ENCODE results near the gene IWS1.

Gene IWS1

GRCh38 chr2:127567351-127567854 lies 41.1 kb upstream of the IWS1 start:
- H3K9me3 ChIP-seq (ENCODE audit: control insufficient read depth, insufficient read depth, low read length) = no peaks in the 10 kb centered on the region
- no peaks in the 10 kb centered on the region for H3K27me3 ChIP-seq (ENCODE audit: control insufficient read depth, insufficient read depth, low read length)
- H3K4me3 ChIP-seq (ENCODE audit: low read depth, low read length) = no peak overlapping the region
- no peak overlapping the region for H3K9ac ChIP-seq (ENCODE audit: low read depth, low read length)
- H3K4me1 ChIP-seq (ENCODE audit: control insufficient read depth, insufficient read depth, low read length) = no peaks in the 10 kb centered on the region
- no peaks in the 10 kb centered on the region for H3K36me3 ChIP-seq (ENCODE audit: control insufficient read depth, insufficient read depth, low read length)

GRCh38 chr2:127566576-127566975 lies 40.3 kb upstream of the IWS1 start:
- no peak overlapping the region for H3K9ac ChIP-seq (ENCODE audit: low read depth, low read length)

GRCh38 chr2:127566139-127566417 lies 39.8 kb upstream of the IWS1 start:
- no peaks in the 10 kb centered on the region for H3K36me3 ChIP-seq (ENCODE audit: control insufficient read depth, insufficient read depth, low read length)
- H3K4me3 ChIP-seq (ENCODE audit: low read depth, low read length) = no peak overlapping the region
- no peaks in the 10 kb centered on the region for H3K27me3 ChIP-seq (ENCODE audit: control insufficient read depth, insufficient read depth, low read length)
- H3K9me3 ChIP-seq (ENCODE audit: control insufficient read depth, insufficient read depth, low read length) = no peaks in the 10 kb centered on the region
- no peaks in the 10 kb centered on the region for H3K4me1 ChIP-seq (ENCODE audit: control insufficient read depth, insufficient read depth, low read length)
- no peak overlapping the region for H3K9ac ChIP-seq (ENCODE audit: low read depth, low read length)

More at GRCh38 chr2:127566576-127566975, 40.3 kb upstream of the IWS1 start:
- no peaks in the 10 kb centered on the region for H3K4me1 ChIP-seq (ENCODE audit: control insufficient read depth, insufficient read depth, low read length)
- no peaks in the 10 kb centered on the region for H3K9me3 ChIP-seq (ENCODE audit: control insufficient read depth, insufficient read depth, low read length)
- H3K36me3 ChIP-seq (ENCODE audit: control insufficient read depth, insufficient read depth, low read length) = no peaks in the 10 kb centered on the region
- no peaks in the 10 kb centered on the region for H3K27me3 ChIP-seq (ENCODE audit: control insufficient read depth, insufficient read depth, low read length)
- H3K4me3 ChIP-seq (ENCODE audit: low read depth, low read length) = no peak overlapping the region

GRCh38 chr2:127565261-127566138 lies 39.2 kb upstream of the IWS1 start:
- H3K27me3 ChIP-seq (ENCODE audit: control insufficient read depth, insufficient read depth, low read length) = no peaks in the 10 kb centered on the region
- no peak overlapping the region for H3K9ac ChIP-seq (ENCODE audit: low read depth, low read length)
- no peaks in the 10 kb centered on the region for H3K4me1 ChIP-seq (ENCODE audit: control insufficient read depth, insufficient read depth, low read length)
- H3K9me3 ChIP-seq (ENCODE audit: control insufficient read depth, insufficient read depth, low read length) = no peaks in the 10 kb centered on the region
- H3K4me3 ChIP-seq (ENCODE audit: low read depth, low read length) = no peak overlapping the region
- no peaks in the 10 kb centered on the region for H3K36me3 ChIP-seq (ENCODE audit: control insufficient read depth, insufficient read depth, low read length)

GRCh38 chr2:127564429-127565260 lies 38.4 kb upstream of the IWS1 start:
- H3K9me3 ChIP-seq (ENCODE audit: control insufficient read depth, insufficient read depth, low read length) = no peaks in the 10 kb centered on the region
- no peak overlapping the region for H3K4me3 ChIP-seq (ENCODE audit: low read depth, low read length)
- H3K27me3 ChIP-seq (ENCODE audit: control insufficient read depth, insufficient read depth, low read length) = no peaks in the 10 kb centered on the region
- peaks cover 2% of the 10 kb centered on the region for H3K4me1 ChIP-seq (ENCODE audit: control insufficient read depth, insufficient read depth, low read length)
- no peak overlapping the region for H3K9ac ChIP-seq (ENCODE audit: low read depth, low read length)
- no peaks in the 10 kb centered on the region for H3K36me3 ChIP-seq (ENCODE audit: control insufficient read depth, insufficient read depth, low read length)

- H3K9ac ChIP-seq (ENCODE audit: low read depth, low read length) = no peak overlapping the region
- H3K27me3 ChIP-seq (ENCODE audit: control insufficient read depth, insufficient read depth, low read length) = no peaks in the 10 kb centered on the region
- no peak overlapping the region for H3K4me3 ChIP-seq (ENCODE audit: low read depth, low read length)
- no peaks in the 10 kb centered on the region for H3K9me3 ChIP-seq (ENCODE audit: control insufficient read depth, insufficient read depth, low read length)
- H3K36me3 ChIP-seq (ENCODE audit: control insufficient read depth, insufficient read depth, low read length) = no peaks in the 10 kb centered on the region
- peaks cover 2% of the 10 kb centered on the region for H3K4me1 ChIP-seq (ENCODE audit: control insufficient read depth, insufficient read depth, low read length)
These were observed 37.5 kb upstream of the IWS1 start for GRCh38 chr2:127563458-127564428.

GRCh38 chr2:127562936-127563335 lies 36.6 kb upstream of the IWS1 start:
- no peak overlapping the region for H3K4me3 ChIP-seq (ENCODE audit: low read depth, low read length)
- peaks cover 2% of the 10 kb centered on the region for H3K4me1 ChIP-seq (ENCODE audit: control insufficient read depth, insufficient read depth, low read length)
- H3K36me3 ChIP-seq (ENCODE audit: control insufficient read depth, insufficient read depth, low read length) = no peaks in the 10 kb centered on the region
- no peaks in the 10 kb centered on the region for H3K27me3 ChIP-seq (ENCODE audit: control insufficient read depth, insufficient read depth, low read length)
- no peaks in the 10 kb centered on the region for H3K9me3 ChIP-seq (ENCODE audit: control insufficient read depth, insufficient read depth, low read length)
- no peak overlapping the region for H3K9ac ChIP-seq (ENCODE audit: low read depth, low read length)

GRCh38 chr2:127561371-127561770 lies 35.1 kb upstream of the IWS1 start:
- H3K4me3 ChIP-seq (ENCODE audit: low read depth, low read length) = no peak overlapping the region
- no peaks in the 10 kb centered on the region for H3K27me3 ChIP-seq (ENCODE audit: control insufficient read depth, insufficient read depth, low read length)
- H3K36me3 ChIP-seq (ENCODE audit: control insufficient read depth, insufficient read depth, low read length) = no peaks in the 10 kb centered on the region
- H3K9ac ChIP-seq (ENCODE audit: low read depth, low read length) = no peak overlapping the region
- H3K9me3 ChIP-seq (ENCODE audit: control insufficient read depth, insufficient read depth, low read length) = no peaks in the 10 kb centered on the region
- H3K4me1 ChIP-seq (ENCODE audit: control insufficient read depth, insufficient read depth, low read length) = peaks cover 2% of the 10 kb centered on the region

- Histone ChIP-seq H3K9me3 (ENCODE audit: control insufficient read depth, insufficient read depth, low read length) (no peaks in the 10 kb centered on the region), H3K9ac (ENCODE audit: low read depth, low read length) (no peak overlapping the region), H3K36me3 (ENCODE audit: control insufficient read depth, insufficient read depth, low read length) (no peaks in the 10 kb centered on the region), H3K4me1 (ENCODE audit: control insufficient read depth, insufficient read depth, low read length) (peaks cover 2% of the 10 kb centered on the region), H3K27me3 (ENCODE audit: control insufficient read depth, insufficient read depth, low read length) (no peaks in the 10 kb centered on the region), H3K4me3 (ENCODE audit: low read depth, low read length) (no peak overlapping the region)
These were observed 34.6 kb upstream of the IWS1 start for GRCh38 chr2:127560931-127561280.

- H3K4me3 ChIP-seq (ENCODE audit: low read depth, low read length) = no peak overlapping the region
- no peak overlapping the region for H3K9ac ChIP-seq (ENCODE audit: low read depth, low read length)
- H3K36me3 ChIP-seq (ENCODE audit: control insufficient read depth, insufficient read depth, low read length) = no peaks in the 10 kb centered on the region
- H3K9me3 ChIP-seq (ENCODE audit: control insufficient read depth, insufficient read depth, low read length) = no peaks in the 10 kb centered on the region
- H3K4me1 ChIP-seq (ENCODE audit: control insufficient read depth, insufficient read depth, low read length) = peaks cover 2% of the 10 kb centered on the region
- no peaks in the 10 kb centered on the region for H3K27me3 ChIP-seq (ENCODE audit: control insufficient read depth, insufficient read depth, low read length)
These were observed 34.1 kb upstream of the IWS1 start for GRCh38 chr2:127560201-127560930.

- Histone ChIP-seq H3K9me3 (ENCODE audit: control insufficient read depth, insufficient read depth, low read length) (no peaks in the 10 kb centered on the region), H3K9ac (ENCODE audit: low read depth, low read length) (no peak overlapping the region), H3K27me3 (ENCODE audit: control insufficient read depth, insufficient read depth, low read length) (no peaks in the 10 kb centered on the region), H3K4me3 (ENCODE audit: low read depth, low read length) (no peak overlapping the region), H3K4me1 (ENCODE audit: control insufficient read depth, insufficient read depth, low read length) (peaks cover 2% of the 10 kb centered on the region), H3K36me3 (ENCODE audit: control insufficient read depth, insufficient read depth, low read length) (no peaks in the 10 kb centered on the region)
These were observed 33.2 kb upstream of the IWS1 start for GRCh38 chr2:127559454-127559853.

All from iPS-15b (cell line).